NCI-H2107 treated with DMSO at 0.1 percent for 48 hours (cell line): ENCODE data around the gene TTLL8.

Experiments
- DNase-seq: peaks from one replicate; lab custom pipeline; 2025; ENCODE audit not compliant: unreplicated experiment; lab: John Stamatoyannopoulos, UW

The TTLL8 gene

DNA sequence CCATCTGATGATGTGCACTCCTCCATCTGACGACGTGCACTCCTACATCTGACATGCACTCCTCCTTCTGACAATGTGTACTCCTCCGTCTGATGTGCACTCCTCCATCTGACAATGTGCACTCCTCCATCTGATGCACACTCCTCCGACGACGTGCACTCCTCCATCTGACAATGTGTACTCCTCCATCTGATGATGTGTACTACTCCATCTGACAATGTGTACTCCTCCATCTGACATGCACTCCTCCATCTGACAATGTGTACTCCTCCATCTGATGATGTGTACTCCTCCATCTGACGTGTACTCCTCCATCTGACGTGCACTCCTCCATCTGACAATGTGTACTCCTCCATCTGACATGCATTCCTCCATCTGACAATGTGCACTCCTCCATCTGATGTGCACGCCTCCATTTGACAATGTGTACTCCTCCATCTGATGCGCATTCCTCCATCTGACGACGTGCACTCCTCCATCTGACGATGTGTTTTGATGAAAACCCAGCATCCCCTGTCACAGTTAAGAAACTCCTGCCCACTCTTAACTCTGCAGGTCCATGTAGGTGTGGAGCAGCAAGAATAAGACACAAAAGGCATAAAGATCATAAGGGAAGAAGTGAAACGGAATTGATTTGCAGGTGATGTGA, 35.8 kb downstream of the TTLL8 start:
- DNase-seq: no peak

DNA sequence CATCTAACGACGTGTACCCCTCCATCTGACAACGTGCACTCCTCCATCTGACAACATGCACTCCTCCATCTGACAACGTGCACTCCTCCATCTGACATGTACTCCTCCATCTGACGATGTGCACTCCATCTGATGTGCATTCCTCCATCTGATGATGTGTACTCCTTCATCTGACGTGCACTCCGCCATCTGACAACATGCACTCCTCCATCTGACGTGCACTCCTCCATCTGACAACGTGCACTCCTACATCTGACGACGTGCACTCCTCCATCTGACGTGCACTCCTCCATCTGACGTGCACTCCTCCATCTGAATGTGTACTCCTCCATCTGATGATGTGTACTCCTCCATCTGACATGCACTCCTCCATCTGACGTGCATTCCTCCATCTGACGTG, 37.5 kb downstream of the TTLL8 start:
- DNase-seq: no peak

DNA sequence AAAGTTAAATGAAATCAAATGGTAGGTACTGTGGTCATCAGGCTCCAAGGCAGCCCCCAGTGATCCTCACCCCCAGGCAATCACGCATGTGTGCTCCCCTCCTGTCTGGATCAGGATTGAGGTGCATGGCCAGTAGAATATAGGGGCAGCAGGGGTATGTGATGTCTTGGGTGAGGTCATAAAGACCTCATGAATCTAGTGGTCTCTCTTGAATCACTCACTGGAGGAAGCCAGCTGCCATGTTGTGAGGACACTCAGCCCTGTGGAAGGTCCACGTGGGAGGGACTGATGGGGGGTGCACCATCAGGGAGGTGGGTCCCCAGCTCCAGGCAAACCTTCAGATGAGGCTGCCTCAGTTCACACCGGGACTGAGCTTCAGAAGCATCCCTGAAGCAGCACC, 38.8 kb downstream of the TTLL8 start:
- no peak for DNase-seq

DNA sequence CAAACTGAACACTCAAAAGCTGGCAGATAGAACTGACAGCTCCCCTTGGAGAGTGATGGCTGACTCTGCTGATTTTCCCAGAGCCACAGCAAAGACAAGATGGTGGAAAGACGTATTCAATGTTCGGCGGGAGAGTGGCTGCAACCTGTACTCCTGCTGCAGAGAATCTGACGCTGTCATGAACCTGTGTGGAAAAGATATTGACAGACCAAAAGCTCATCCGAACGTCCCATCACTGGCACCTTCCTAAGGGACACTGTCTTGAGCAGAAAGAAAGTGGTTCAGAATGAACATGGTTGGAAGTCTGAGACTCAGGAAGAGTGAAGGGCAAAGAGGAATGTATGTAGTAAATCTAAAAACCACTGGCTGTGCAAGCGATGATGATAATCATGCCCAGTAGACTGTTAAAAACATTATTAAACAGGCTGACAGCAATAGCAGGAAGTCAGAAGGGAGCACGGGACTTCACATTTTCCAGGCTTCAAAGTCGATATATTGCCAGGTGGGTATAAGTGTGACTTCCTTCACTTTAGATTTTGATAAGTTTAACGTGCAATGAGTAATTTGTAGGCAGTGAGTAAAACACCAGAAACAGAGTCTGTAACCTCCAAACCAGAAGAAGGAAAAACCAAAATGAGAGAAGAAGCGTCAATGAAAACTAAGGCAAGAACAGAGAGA, 39.4 kb downstream of the TTLL8 start:
- no peak for DNase-seq

DNA sequence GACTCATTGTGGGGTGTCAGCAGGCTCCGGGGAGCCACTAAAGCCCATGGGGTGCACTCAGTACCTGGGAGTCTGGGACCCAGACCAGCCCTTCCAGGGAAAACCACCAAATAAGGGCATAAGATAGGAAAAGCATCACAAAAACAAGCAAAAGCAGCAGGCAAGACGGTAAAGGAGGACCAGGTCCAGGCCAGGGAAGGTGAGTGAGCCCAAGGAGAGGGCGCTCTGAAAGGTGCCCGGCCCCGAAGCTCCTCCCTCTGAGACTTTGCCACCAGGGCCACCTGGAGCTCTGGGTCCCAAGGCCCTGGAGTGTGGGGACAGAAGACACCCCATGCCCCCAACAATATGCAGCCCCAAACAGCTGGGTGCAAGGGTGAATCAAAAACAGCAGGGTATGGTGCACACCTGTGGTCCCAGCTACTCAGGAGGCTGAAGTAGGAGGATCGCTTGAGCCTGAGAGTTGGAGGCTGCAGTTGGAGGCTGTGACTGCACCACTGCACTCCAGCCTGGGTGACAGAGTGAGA, 40.3 kb downstream of the TTLL8 start:
- no peak for DNase-seq

DNA sequence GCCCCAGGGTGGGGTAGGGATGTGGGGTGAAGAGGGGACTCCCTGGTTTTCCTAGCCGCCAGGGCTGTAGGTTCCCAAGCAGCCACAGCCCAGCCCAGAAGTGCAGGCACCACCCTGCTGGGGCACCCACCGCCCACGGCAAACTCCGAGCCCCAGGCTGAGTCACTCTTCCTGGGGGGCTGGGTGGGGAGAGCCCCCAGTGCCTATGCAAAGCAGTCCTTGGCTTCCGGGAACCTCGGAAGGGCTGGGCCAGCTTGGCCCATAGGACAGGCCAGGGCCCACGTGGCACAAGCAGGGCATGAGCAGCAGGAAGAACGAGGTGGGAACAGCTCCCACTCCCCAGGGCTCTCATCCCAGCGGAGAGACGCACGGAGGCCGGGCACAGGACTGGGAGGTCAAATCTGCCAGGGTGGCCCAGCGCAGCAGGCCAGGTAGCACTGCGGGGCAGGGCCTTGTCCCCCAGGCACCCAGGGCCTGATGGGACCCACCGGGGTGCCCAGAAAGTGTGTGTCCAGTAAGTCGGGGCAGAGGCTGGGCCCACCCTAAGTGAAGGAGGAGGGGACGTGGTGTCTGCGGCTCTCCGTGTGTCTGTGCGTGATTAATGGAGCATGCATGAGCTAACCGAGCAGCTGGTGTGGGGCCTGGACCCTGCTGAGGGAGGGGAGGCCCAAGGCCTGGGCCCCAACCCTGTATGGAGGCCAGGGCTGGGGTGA, 41.0 kb downstream of the TTLL8 start:
- DNase-seq: no peak

DNA sequence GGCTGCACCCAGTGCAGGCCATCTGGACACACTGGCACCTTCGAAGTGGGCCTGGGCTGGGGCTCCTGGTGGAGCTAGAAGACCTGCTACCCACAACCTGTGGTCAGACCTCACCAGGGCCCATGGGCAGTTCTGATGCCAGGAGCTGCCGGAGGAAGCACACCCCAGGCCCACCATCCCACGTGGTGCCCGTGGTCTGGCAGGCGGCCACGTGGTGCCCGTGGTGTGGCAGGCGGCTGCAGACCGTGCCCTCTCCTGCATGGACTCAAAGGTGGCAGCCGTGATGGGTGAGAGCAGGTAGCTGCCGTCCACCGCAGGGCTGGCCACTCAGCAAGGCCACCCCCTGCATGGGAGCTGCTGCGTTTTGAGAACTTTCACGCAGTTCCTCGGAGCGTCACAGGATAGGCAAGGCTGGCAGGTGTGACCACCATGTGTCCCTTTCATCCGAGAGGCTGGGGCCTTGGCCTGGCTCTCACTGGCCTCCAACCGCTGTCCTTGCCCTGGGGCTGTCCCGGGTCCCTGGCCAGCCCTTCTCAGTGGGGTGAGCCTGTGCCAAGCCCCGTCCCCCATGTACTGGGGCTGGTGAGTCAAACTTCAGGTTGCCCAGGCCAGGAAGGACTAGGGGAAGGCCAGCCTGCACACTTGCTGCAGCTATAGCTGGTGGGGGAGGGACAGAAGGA, 41.6 kb downstream of the TTLL8 start:
- no peak for DNase-seq

DNA sequence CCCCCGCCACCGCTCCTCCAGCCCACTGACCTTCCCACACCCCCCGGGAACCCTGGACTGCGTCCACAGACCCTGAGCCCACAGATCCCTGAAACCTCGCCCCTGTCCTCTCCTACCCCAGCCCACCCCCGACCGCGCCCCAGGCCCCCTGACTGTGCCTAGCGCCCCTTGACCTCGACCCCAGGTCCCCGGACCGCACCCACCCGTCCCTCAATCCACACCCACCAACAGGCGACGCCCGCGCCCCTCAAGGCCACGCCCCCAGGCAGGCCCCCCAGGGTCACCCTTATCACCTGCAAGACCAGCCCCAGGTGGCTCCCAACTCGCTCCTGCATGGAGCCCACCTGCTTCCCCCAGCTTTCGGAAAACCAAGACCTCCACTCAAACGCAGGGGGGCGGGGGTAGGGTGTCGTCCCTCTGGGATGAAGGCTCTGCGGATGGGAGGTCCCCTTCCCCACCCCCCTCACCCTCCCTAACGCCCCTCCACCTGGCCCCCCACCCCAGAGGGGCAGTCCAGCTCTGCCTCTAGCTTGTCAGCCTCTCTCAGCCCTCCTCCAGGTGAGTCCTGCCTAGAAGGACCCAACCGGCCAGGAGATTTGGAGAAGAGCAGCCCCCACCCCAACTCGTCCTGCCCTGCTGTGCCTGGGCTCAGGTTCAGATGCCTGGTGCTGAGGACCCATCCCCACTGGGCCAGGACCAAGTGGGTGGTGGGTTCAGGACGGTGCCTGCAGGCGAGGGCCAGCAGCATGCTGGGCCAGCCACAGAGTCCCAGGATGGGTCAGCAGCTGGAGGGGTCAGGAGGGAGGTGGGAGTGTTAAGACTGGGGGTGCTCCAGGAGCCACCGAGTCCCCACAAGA, 42.4 kb downstream of the TTLL8 start:
- no peak for DNase-seq

DNA sequence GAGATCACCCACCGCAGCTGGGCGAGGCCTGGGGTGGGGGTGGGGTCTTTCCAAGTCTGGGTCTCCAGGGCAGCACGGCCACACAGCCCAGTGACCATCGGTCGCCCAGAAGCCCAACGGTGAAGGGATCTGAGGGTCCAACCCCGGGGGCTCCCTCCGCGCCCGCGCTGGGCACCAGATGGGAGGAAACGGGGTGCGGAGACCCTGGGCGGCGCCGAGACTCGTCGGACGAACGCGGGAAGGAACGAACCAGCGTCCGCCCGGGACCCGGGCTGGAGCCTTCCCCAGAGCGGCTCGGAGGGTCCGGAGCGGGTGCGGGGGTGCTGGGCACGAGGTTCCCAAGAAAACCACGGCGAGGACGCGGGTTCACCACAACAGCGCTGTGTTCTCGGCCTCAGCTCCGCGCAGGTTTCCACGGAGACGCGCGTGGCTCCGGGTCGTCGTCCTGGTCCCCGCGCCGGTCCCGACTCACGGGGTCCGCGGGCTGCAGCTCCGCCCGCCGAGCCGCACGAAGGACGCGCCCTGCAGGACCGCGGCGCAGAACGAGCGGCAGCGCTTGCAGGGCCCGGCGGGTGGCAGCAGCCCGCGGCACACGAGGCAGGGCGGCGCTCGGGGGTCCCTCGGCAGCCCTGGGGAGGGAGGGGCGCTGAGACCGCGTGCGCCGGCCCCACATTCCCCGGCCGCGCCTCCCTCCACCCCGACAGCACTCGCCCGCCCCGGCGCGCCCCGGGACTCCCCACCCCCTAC, 43.3 kb downstream of the TTLL8 start:
- DNase-seq: no peak

DNA sequence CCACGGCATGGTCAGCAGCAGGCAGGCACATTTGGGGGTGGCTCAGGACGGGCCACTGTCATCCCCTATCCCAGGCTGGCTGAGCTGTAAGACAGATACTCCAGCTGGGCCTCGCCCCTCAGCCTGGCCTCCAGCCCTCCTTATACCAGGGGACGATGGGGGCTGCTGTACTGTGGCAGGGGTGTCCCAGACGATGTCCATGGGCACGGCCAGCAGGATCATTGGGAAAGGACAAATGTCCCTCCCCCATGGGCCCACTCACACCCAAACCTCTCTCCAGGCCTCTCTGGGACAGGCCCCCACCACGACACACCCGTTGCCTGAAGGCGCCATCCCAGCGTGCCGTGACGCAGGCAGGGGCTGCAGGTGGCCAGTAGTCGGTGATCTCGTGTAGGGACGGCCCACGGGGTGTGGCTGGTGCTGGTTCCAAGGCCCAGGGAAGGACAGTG, 44.0 kb downstream of the TTLL8 start:
- DNase-seq: no peak

DNA sequence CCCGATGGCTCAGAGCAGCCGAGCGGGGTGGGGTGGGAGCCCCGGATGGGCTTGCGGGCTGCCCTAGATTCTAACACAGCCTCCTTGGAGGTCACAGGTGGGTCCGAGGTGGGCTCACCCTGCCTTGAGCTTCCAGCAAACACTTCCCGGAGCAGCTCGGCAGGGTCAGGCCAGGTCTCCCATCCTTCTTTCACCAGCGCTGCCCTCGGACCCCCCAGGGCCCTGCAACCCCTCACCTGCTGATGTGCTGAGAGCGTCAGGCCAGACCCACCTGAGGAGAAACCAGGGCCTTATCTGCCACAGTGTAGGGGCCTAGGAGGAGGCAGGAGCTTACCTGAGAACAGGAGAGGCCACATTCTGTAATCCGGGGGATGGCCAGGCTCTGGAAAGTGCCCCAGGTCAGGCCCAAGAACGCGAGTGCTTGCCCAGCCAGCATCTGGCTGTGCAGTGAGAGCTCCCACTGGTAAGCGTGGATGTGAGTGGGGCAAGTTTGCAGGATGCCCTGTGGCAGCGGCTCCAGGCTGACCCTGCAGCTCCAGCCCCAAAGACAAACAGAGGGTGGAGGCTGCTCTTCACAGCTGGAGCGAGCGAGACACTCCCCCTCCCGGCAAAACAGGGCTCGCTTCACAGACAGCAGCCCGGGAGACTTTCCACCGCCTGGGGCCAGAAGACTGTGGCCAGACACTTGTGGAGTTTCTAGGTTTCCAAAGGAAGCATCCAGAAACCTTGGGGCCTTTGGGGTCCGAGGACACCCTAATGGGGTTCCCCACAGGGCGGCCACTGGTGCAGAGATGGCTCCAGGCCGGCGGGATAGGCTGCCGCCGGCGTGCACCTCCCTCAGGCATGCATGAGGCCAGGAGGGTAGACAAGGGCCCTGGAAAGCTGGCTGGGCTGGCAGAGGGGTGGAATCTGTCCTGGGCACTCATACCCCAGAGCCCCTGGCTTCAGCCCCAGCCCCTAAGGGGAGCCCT, 45.6 kb downstream of the TTLL8 start, which contains the start of gene IL17REL:
Gene IL17REL, minus strand, starts transcription at position 555 of the 971 bp plus-strand sequence. Its CDS starts 119 bp downstream, at position 436.
- DNase-seq: no peak

DNA sequence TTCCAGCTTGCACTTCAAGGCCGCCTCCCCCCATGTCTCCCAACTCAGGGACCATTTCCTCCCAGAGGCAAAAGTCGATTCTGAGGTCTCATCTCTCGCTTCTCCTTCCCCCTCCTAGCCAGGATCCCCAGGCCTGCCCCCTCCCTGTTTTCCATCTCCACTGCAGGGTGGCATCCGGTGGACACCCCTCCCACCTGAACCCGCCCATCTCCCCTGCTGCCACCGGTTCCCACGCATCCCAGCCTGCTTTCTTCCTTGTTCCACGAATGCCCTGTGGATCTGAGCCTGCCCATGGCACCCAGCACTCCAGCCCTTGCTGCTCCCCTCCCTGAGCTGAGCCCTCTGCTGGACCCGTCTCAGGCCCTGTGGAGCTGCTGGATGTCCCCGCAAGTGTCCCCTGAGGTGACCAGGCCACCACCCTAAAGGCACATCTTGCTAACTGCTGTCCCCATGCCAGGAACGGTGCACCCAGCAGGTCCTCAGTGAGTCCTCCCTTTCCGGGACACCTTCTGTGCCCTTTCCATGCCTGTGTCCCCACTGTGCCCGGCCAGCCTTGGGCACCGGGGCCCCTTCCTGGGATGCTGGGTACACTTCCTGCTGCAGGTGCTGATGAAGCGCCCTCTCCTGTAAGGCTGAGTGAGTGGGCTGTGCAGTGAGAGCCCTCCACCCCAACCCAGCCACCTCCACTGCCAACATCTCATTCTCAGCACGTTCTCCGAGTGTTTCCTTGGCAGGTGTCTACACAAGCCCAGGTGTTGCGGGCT, 46.5 kb downstream of the TTLL8 start:
- no peak for DNase-seq

DNA sequence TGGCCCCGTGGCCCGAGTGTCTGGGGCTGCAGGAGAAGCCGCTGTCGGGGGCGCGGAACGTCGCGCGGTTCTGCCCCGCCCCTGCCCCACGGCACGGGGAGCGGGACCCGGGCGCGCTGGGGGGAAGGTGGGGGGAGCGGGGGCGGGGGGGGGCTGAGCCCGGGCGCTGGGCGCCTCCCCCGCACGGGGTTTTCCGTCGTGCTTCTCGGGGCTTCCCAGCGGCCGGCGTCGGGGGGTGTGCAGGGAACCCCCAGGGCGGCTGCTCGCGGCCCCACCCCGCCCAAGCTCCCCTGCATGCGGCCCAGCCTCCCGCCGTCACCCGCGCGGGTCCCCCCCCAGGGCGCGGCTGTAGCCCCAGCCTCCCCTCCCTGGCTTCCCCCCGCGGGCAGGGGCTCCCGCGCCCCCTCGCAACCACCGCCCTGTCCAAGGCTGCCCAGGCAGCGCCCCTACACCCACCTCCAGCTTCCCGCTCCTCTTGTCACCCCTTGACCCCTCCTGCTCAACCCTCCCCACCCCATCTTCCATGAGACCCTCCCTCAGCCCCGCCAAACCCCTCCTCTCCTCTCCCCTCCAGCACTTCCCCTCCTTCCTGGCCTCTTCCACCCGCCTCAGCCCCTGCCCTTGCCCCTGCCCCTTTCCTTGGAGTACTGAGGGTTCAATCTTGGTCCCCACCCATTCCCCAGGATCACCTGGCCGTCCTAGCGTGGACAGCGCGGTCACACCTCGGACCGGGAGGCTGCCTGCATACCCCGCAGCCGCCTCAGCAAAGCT, 47.2 kb downstream of the TTLL8 start:
- no peak for DNase-seq

DNA sequence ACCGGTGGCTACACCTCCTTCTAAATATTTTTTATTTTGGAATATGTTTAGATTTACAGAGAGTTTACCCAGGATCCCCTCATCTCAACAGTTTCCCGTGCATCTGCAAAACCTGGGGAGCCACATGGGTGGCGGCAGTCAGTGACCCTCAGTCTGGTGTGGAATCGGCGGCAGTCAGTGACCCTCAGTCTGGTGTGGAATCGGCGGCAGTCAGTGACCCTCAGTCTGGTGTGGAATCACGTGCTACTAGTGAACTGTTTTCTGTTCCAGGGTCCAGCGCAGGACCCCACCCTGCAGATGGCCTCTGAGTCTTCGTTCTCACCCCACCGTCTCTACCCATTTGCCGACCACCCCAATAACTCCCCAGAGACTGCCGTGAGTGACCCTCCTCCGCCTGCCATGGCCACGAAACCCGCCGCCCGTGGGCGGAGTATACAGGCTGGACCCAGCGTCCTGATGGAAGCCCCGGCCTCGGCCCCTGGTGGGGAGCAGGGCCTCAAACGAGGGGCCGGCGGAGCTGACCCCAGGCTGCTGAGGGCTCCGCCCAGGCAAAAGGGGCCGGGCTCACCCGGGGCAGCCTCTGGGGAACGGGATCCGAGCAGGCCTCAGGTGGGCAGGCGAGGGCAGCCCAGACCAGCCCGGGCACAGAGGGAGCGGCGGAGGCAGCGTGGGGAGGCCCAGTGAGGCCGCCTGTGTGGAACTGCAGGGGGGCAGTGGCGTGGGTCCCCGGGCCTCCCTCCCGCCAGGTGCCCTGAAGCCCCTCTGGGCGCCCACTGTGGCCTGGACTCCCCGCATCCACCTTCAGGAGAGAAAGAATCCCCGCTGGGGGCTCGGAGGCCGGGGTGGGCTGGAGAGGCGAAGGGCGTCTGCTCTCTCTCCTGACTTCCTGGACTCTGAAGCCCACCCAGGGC, 48.1 kb downstream of the TTLL8 start:
- DNase-seq: no peak

DNA sequence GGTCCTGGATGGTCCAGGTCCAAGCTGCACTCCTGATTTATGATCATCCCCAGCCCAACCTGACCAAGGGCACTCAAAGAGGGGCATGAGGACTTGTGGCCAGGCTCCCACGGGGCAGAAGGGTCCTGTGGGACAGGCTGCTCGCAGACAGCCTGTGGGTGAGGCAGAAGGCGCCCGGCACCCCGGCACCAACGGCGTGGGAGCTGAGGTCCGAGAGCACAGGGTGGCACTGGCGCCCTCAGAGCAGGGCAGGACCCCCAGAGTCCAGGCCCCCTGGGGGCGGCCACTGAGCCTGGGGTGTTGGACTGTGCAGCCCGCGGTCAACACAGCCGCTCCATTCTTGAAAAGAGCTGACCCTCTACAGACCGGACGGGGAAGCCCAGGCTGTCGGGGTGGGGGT, 48.8 kb downstream of the TTLL8 start:
- no peak for DNase-seq
